Activated T-helper 9 cell treated with anti-CD3 and anti-CD28 coated beads, Interleukin-2, amount 50 U/mL, for 16 hours (primary cell): ENCODE results near the gene HTT.

Experiments used
- DNase-seq: peaks from one replicate; pipeline ENCODE4 v3.0.0-alpha.2; 2020; ENCODE audit warnings: low read depth

Gene HTT

GRCh38 chr4:3235581-3235980, 161.1 kb downstream of the HTT start:
- no peak for DNase-seq

- DNase-seq: no peak
Observed at GRCh38 chr4:3236326-3236878, 161.9 kb downstream of the HTT start.

GRCh38 chr4:3237266-3237665, 162.8 kb downstream of the HTT start:
- no peak for DNase-seq

GRCh38 chr4:3237712-3238560, 163.5 kb downstream of the HTT start:
- no peak for DNase-seq

- DNase-seq: no peak
Observed at GRCh38 chr4:3238721-3239120, 164.2 kb downstream of the HTT start.

GRCh38 chr4:3239303-3239702, 164.8 kb downstream of the HTT start:
- DNase-seq: no peak

- no peak for DNase-seq
Observed at GRCh38 chr4:3239998-3240920, 165.8 kb downstream of the HTT start.

- DNase-seq: no peak
Observed at GRCh38 chr4:3240936-3241522, 166.5 kb downstream of the HTT start.

- DNase-seq: no peak
Observed at GRCh38 chr4:3241898-3242524, 167.5 kb downstream of the HTT start.

- no peak for DNase-seq
Observed at GRCh38 chr4:3243136-3243780, 168.8 kb downstream of the HTT start.

GRCh38 chr4:3244002-3244401, 169.5 kb downstream of the HTT start:
- DNase-seq: no peak

- DNase-seq: no peak
Observed at GRCh38 chr4:3244747-3245146, 170.3 kb downstream of the HTT start.

GRCh38 chr4:3245676-3246075, 171.2 kb downstream of the HTT start:
- DNase-seq: no peak

GRCh38 chr4:3246458-3247398, 172.2 kb downstream of the HTT start:
- DNase-seq: no peak

GRCh38 chr4:3247399-3248177, 173.1 kb downstream of the HTT start:
- no peak for DNase-seq

GRCh38 chr4:3248178-3248480, 173.6 kb downstream of the HTT start:
- DNase-seq: no peak

- no peak for DNase-seq
Observed at GRCh38 chr4:3248811-3249661, 174.6 kb downstream of the HTT start, which contains the start of gene MSANTD1. Gene MSANTD1 (plus strand): TSS chr4:3249159. CDS start chr4:3249223, 64 bp downstream.

GRCh38 chr4:3249711-3250437, 175.4 kb downstream of the HTT start:
- DNase-seq: no peak
